GM19351 (cell line): ENCODE measurements around the gene GALNT17.
"Not testable (repeated sequence)": the region's sequence is repeated elsewhere in the genome, so short reads cannot be mapped to it uniquely, and the experiment has no call there.

Source experiments
- ATAC-seq: cut with Tn5 transposase; IDR thresholded peaks from one replicate; pipeline ENCODE4 v1.9.1; 2021; ENCODE audit warnings: mild to moderate bottlenecking, moderate library complexity; ENCODE audit not compliant: unreplicated experiment

GALNT17 gene

DNA sequence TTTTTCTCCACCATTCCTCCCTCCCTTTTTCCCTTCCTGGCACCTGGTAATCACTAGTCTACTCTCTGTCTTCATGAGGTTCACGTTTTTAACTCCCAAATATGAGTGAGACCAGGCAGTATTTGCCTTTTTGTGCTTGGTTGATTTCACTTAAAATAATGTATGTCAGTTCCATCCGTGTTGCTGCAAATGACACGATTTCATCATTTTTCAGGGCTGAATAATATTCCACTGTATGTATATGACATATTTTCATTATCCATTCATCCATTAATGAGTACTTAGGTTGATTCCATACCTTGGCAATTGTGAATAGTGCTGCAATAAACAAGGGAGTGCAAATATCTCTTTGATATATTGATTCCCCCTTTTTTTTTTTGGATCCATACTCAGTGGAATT lies 25.8 kb downstream of the GALNT17 start:
- ATAC-seq, result no peak

DNA sequence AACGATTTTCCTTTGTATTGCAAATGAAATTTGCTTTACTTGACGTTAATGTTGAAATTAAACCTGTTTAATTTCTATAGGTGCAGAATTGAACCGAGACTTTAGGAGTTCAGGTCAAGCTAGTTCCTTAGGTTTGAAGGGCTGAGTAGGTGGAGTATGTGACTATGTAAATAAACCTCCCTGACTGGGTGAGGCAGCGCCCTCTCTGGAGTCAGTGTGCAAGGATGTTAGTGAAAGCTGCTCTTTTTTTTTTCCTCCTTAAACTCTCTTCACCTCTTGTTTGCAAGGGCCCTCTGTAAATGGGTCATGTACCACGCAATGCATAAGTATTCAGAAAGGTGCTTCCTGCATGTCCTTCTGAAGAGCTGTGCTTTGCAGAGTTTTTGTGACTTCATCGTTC lies 33.8 kb downstream of the GALNT17 start:
- no peak for ATAC-seq

DNA sequence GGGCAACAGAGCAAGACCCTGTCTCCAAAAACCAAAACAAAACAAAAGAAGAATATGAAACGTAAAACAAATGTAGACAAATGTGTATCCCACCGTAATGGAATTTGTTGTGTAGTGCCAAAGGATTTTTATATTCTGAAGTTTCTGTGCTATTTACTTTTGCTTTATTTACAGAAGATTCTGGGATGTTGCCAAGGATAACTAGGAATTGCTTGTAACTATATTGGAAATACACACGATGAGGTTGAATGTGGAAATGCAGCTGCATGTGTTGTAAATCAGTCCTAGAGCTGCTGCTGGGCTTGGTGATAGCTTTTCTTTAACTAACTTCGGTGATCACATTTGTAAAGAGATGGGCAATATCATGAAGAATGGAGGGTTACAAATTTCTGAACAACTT lies 39.5 kb downstream of the GALNT17 start:
- no peak for ATAC-seq

DNA sequence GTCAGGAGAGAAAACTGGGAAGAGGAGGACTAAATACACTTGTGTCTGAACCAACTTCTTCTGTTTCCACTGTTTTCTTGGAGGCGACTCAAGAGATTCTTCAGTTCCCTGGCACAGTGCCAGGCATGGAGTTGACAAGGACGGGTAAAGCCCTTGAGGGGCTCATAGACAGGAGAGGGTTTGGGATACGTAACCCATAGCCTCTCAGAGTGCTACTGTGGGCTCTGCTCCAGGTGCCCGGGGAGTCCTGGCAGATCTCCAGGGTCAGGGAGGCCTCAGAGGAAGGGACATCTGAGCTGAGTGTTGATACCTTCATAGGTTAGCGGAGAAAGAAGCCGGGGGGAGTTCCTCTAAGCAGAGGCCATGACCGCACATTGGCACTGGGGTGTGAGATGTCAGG lies 42.0 kb downstream of the GALNT17 start:
- no peak for ATAC-seq

DNA sequence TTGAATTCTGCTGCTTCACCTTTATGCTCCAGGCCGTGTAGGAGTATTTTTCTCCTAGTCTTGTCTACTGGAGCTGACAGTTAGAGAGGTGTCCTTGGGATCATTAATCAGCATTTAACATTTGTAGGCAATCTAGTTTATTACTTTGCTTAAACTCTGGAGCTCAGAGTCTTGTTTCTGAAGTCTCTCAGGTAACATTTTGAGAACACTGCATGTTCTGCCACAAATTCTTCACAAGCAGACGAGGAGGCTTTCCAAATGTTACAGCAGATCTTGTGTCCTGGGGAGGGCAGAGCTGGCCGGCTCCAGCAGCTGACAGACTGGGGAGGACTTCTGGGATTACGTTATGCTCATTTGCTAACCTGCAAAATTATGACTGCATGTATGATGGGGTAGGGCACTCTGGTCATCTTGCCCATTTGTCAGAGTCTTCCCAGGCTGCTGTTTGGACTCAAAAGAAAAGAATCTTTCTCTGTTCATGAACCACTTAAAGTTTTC lies 50.5 kb downstream of the GALNT17 start:
- no peak for ATAC-seq

DNA sequence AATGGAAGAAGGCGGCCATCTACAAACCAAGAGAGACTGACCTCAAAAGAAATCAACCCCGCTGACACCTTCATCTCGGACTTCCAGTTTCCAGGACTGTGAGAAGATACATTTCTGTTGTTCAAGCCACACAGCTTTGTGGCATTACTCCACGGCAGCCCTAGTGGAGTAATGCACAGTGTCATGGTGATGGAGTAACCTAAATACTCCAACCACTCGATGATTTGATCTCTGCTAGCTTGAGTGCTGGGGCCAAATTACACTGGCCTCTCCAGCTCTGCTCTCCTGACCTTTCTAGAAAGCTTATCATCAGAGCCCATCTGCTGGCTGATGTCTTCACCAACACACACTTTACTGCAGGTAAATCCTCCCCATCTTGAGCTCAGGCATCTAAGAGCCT lies 52.2 kb downstream of the GALNT17 start:
- no peak for ATAC-seq

DNA sequence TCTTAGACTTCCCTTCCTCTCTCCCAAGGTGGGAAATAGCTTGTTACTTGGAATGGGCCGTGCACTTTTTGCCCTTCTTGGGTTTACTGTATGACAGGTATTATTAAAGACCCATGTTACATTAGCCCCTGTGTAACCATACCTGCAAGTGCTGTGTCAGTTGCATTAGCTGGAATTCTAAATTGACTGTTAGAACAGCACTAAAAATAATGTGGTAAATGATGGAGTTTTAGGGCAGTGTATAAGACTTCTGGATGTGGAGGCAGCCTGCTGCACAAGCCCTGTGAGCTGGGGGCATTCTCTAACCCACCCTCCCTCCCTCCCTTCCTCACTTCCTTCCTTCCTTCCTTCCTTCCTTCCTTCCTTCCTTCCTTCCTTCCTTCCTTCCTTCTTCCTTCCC lies 52.7 kb downstream of the GALNT17 start:
- ATAC-seq, result no peak

DNA sequence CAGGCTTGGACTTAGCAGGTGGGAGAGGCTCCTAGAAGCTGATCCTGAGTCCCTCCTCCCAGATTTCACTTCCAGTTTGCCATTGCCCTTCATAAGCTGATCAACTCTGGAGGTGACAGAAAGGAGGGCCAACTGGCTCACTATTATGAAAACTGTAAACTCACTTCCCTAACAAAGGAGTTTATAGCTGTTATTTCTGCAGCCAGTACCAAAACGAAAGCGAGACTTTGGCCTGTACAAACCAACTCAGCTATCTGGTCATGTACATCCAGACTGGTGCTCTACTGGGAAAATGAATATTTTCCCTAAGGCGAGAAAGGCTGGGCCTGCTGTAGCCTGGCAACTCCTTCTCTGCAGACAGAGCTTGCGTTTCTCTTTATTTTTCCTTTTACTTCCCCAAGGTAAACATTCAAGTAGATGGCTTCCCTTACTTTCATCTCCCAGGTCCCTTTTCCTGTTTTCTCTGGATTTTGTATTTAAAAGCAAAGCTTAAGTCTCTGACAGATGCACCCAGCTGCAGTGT lies 54.7 kb downstream of the GALNT17 start:
- no peak for ATAC-seq

DNA sequence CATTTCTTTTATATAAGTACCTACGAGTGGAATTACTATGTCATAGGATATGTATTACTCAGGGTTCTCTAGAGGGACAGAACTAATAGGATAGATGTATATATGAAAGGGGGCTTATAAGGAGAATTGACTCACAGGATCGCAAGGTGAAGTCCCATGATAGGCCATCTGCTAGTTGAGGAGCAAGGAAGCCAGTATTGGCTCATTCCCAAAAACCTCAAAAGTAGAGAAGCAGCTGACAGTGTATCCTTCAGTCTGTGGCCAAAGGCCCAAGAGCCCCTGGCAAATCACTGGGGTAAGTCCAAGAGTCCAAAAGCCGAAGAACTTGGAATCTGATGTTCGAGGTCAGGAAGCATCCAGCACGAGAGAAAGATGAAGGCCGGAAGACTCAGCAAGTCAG lies 59.8 kb downstream of the GALNT17 start:
- ATAC-seq, result no peak

DNA sequence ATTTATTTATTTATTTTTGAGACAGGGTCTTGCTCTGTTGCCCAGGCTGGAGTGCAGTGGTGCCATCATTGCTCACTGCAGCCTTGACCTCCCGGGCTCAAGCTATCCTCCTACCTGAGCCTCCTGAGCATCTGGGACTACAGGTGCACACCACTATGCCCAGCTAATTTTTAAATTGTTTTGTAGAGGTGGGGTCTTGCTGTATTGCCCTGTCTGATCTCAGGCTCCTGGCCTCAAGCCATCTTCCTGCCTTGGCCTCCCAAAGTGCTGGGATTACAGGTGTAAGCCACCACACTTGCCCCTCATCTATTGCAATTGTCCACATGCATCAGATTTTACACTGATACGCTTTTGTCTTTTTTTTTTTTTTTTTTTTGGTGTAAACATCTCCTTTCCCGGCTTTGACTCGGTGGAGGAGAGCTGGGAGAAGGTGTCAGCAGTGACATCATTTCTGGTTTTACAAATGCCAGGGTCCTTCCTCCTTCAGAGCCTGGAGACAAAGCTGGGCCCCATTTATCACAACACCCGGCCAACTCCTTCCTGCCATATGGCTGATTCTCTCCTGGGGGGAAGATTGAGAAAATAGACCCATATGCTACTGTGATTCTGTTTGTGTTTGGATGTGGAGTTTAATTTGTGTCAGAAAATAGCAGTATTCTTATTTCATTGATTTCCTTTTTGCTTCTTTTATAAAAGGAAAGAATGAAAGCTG lies 61.3 kb downstream of the GALNT17 start:
- ATAC-seq, result no peak

DNA sequence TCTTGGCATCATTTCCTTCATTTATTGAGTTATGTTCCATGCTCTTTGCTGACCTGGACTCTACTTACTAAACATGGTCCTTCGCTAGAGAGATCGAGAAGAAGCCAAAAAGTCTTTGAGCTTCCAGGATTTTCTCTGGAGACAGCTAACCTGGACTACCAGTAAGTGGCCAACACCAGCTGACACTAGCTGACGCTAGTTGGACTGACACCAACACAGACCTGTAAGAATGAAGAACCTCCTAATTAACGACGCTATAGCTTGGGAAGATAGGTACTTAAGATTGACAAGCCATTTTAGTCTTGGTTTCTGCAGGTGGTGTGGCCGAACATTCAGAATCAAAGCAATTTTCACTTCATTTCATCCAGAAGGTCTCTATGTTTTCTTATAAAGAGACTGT lies 66.4 kb downstream of the GALNT17 start:
- no peak for ATAC-seq

DNA sequence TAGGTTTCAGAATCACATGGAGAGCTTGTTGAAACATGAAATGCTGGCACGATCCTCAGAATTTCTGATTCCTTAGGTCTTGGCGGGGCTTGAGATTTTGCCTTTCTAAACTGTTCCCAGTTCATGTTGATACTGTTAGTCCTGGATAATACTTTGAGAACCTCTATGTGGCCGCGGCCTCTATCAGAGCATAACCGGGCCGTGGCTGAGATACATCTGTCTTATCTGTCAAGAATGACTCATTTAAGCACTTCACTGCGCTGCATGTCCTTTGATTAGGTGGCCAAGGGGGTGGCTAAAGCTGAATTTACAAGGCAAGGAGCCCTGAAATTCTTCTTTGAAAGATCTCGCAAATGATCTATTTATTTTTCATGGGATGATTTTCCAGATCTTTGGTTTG lies 66.9 kb downstream of the GALNT17 start:
- no peak for ATAC-seq

DNA sequence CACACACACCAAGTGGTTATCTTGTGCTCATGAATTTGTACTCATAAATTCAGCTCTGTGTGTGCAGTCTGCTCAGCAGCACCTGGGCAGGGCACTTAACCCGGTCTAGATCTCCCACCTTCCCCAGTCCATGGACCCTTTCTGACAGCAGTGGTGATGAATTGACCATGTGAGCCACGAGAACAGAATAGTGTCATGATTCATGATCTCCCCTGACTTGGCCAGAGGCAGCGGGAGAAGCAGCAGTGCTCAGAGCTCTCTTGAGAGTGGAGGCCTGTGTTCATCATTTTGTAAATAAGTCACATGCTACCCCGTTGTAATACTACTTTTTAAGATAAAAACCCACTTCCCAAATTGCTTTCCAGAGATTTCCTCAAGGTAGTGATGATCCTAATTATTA lies 74.2 kb downstream of the GALNT17 start:
- no peak for ATAC-seq

DNA sequence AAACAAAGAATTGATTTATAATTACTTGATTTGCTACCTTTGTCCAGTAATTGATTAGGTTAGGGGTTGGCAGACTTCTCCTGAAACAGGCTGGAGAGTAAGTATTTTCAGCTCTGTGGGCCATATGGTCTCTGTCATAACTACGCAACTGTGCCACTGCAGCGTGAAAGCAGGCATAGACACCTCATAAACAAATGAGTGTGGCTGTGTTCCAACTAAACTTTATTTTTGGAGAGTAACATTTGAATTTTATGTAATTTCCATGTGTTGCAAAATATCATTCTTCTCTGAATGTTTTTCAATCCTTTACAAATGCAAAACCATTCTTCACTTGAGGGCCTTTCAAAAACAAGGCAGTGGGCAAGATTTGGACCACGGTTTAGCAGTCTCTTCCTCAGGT lies 76.9 kb downstream of the GALNT17 start:
- ATAC-seq, result no peak

DNA sequence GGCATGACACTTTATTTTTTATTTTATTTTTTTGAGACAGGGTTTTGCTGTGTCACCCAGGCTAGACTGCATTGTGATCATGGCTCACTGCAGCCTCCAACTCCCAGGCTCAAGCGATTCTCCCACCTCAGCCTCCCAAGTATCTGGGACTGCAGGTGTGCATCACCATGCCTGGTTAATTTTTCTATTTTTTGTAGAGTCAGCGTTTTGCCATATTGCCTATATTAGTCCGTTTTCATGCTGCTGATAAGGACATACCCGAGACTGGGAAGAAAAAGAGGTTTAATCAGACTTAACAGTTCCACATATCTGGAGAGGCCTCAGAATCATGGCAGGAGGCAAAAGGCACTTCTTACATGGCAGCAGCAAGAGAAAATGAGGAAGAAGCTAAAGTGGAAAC lies 77.5 kb downstream of the GALNT17 start:
- not testable (repeated sequence) for ATAC-seq

DNA sequence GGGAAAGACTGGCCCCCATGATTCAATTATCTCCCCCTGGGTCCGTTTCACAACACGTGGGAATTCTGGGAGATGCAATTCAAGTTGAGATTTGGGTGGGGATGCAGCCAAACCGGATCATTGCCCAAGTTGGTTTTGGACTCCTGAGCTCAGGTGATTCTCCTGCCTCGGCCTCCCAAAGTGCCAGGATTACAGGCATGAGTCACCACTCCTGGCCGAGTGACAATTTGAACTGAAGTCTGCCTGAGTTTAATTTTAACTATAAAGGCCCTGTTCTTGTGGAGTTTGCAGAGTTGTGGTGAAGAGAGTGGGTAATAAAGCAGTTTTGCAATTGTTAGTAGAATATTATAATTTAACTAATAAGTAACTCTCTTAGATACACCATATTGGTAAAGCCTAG lies 78.3 kb downstream of the GALNT17 start:
- ATAC-seq, result no peak

DNA sequence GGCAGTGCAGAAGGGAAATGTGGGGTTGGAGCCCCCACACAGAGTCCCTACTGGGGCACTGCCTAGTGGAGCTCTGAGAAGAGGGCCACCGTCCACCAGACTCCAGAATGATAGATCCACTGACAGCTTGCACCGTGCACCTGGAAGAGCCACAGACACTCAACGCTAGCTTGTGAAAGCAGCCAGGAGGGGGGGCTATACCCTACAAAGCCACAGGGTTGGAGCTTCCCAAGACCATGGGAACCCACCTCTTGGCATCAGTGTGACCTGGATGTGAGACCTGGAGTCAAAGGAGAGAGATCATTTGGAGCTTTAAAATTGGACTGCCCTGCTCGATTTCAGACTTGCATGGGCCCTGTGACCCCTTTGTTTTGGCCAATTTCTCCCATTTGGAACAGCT lies 80.5 kb downstream of the GALNT17 start:
- ATAC-seq, result not testable (repeated sequence)

DNA sequence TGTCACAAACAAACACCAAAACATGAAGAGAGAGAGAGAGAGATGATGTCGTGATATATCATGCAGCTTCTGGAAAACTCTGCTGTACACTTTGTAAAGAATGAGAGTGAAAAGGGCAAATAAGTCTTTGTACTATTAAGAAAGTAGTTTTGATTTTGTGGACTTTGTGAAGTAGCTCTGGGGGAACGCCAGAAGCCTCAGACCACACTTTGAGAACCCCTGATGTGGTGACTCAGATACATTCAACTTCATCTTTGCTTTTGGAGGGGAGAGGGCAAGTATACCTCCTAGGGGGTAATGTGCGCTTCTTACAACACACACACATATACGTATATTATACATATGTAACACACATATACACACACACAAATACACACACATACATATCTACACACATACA lies 84.3 kb downstream of the GALNT17 start:
- no peak for ATAC-seq

DNA sequence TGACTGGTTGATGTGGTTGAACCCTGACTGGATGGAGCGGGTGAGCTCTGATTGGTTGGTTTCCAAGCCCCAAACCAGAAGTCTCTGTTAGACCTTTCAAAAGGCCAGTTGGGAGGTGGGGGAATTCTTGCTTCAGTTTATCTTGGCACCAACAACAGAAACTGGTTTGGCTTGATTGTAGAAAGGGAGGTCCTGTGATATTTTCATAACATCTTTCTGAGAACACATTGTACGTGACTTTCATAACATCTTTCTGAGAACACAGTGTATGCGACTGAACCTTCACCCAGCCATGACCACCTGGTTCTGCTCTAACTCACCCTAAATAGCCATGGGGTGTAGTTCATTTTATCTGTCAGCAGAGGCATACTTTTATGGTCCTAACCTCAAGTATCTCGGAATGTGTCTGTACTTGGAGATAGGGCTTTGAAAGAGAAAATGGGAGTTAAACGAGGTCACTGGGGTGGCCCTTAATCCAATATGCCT lies 88.3 kb downstream of the GALNT17 start:
- ATAC-seq, result no peak

DNA sequence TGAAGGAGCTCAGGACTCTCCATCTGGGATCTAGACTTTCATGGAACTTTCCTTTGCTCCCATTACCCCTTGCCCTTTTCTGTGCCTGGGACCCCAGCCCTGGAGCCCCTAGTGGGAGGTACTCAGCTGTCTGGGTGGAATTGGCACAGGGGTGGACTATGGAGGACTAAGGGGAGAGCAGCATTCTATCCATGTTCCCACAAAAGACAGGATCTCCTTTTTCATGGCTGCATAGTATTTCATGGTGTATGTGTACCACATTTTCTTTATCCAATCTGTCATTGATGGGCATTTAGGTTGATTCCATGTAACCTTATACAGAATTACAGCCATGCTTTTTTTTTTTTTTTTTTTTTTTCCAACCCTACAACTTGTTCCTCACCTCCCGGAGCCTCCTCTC lies 89.1 kb downstream of the GALNT17 start:
- no peak for ATAC-seq

DNA sequence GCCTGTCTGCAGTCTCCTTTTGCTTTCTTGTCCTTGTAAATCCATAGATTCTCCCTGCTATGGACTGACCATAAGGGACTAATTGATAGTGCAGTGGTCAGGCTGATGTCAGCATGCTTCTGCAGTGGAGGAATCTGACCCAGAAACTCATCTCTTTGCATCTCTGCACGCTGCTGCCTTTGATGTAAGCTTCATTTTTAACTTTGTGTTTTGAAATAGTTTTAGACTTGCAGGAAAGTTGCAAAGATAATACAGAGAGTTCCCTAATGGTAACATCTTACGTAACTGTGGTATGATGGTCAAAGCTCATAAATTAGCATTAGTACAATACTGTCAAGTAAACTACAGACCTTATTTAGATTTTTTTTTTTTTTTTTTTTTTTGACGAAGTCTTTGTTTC lies 89.6 kb downstream of the GALNT17 start:
- no peak for ATAC-seq

DNA sequence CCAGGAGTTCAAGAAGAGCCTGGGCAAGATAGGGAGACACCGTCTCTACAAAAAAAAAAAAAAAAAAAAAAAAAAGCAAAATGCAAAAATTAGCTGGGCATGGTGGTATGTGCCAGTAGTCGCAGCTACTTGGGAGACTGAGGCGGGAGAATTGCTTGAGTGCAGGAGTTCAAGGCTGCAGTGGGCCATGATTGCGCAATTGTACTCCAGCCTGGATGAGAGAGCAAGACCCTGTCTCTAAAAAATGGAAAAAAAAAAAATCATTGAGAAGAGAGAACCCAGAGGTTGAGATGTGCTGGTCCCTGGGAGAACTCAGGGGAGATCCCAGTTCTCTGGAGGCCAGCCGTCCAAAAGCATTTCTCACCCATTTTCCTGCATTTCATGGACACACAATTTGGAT lies 95.2 kb downstream of the GALNT17 start:
- ATAC-seq, result no peak

DNA sequence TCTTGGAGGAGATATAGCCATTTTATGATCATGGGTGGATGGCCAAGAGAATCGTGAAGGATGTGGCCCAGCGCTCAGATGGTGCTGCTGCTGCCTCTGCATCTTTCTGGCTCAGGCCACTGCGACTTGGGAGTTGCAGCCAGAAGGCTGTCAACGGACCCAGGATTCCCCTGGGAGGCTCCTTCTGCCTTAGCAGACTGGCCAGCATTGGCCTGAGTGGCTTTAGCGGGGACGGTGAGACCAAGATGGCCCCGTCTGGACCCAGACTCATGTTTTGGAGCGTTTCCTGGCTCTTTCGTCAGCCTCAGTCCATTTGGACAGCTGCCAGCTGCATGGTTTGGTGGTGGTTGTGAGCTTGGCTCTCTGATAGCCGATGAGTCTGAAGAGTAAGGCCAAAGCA lies 97.2 kb downstream of the GALNT17 start:
- ATAC-seq, result no peak
